ENCODE results near the gene TRMT112.

Gene TRMT112

GRCh38 chr11:64359712-64360445, 42.5 kb upstream of the TRMT112 start:
- peak overlapping the region; percentile 92 for H3K4me3 ChIP-seq (ENCODE audit: low read depth, low read length)
- no peak for TF ChIP-seq CTCF (conservative IDR thresholded peaks at IDR 0.05; ENCODE audit: low read depth, low read length)
- DNase-seq (ENCODE audit: low read depth): no peak

GRCh38 chr11:64358907-64359711, 41.8 kb upstream of the TRMT112 start, which contains the start of gene RPS6KA4:
Gene RPS6KA4 (plus strand): TSS chr11:64359162. CDS start chr11:64359236, 74 bp downstream.
- no peak for TF ChIP-seq CTCF (conservative IDR thresholded peaks at IDR 0.05; ENCODE audit: low read depth, low read length)
- peak within 1 kb of the TSS; percentile 92 for H3K4me3 ChIP-seq (ENCODE audit: low read depth, low read length)
- DNase-seq (ENCODE audit: low read depth): peak; percentile 64

GRCh38 chr11:64358536-64358906, 41.2 kb upstream of the TRMT112 start:
- no peak for TF ChIP-seq CTCF (conservative IDR thresholded peaks at IDR 0.05; ENCODE audit: low read depth, low read length)
- no peak for DNase-seq (ENCODE audit: low read depth)
- peak overlapping the region; percentile 92 for H3K4me3 ChIP-seq (ENCODE audit: low read depth, low read length)

- peak overlapping the region; percentile 92 for H3K4me3 ChIP-seq (ENCODE audit: low read depth, low read length)
- TF ChIP-seq CTCF (conservative IDR thresholded peaks at IDR 0.05; ENCODE audit: low read depth, low read length): no peak
- DNase-seq (ENCODE audit: low read depth): no peak
Measured at GRCh38 chr11:64357904-64358535, 40.7 kb upstream of the TRMT112 start.

- TF ChIP-seq CTCF (conservative IDR thresholded peaks at IDR 0.05; ENCODE audit: low read depth, low read length): no peak
- no peak overlapping the region for H3K4me3 ChIP-seq (ENCODE audit: low read depth, low read length)
- no peak for DNase-seq (ENCODE audit: low read depth)
Measured at GRCh38 chr11:64357446-64357845, 40.1 kb upstream of the TRMT112 start.

GRCh38 chr11:64356498-64357411, 39.4 kb upstream of the TRMT112 start:
- peak; percentile 77 for TF ChIP-seq CTCF (conservative IDR thresholded peaks at IDR 0.05; ENCODE audit: low read depth, low read length)
- H3K4me3 ChIP-seq (ENCODE audit: low read depth, low read length): no peak overlapping the region
- peak; percentile 70 for DNase-seq (ENCODE audit: low read depth)

All from choroid plexus epithelial cell (primary cell).